ENCODE data around the gene CRYBB1. TPM values are rescaled to one million over a fixed set of nuclear protein-coding genes. Genes with fewer than 3 reads are reported as not detected.

Gene CRYBB1
- total RNA-seq, 1 donor from 2014 or later = not detected

DNA sequence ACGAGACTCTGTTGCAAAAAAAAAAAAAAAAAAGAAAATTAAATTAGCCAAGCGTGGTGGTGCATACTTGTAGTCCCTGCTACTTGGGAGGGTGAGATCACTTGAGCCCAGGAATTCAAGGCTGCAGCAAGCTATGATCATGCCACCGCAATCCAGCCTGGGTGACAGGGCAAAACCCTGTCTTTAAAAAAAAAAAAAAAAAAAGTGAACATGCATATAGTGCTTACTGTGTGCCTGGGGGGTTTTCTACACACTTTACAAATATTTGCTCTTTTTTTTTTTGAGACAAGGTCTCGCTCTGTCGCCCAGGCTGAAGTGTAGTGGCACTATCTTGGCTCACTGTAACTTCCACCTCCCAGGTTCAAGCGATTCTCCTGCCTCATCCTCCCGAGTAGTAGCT lies 40.7 kb downstream of the CRYBB1 start:
- intact Hi-C loops (cut with micrococcal nuclease) = no loop called here
- H3K4me1 Mint-ChIP-seq (ENCODE audit: low read depth) = peaks cover 31% of the 10 kb centered on the region
- H3K9me3 Mint-ChIP-seq = no peaks in the 10 kb centered on the region
- no peak overlapping the region for H3K27ac Mint-ChIP-seq
- H3K4me3 Mint-ChIP-seq (ENCODE audit: low read depth) = no peak overlapping the region
- no peaks in the 10 kb centered on the region for H3K27me3 Mint-ChIP-seq (ENCODE audit: low read depth)
- peaks cover 10% of the 10 kb centered on the region for H3K36me3 Mint-ChIP-seq (ENCODE audit: low read depth)
- no peak for DNase-seq (ENCODE audit: low spot score)

- Mint-ChIP-seq H3K36me3 (ENCODE audit: low read depth) (peaks cover 8% of the 10 kb centered on the region), H3K4me1 (ENCODE audit: low read depth) (peaks cover 28% of the 10 kb centered on the region), H3K4me3 (ENCODE audit: low read depth) (no peak overlapping the region), H3K27ac (no peak overlapping the region), H3K27me3 (ENCODE audit: low read depth) (no peaks in the 10 kb centered on the region), H3K9me3 (no peaks in the 10 kb centered on the region)
- intact Hi-C loops (cut with micrococcal nuclease) = no loop called here
- DNase-seq (ENCODE audit: low spot score) = no peak
Measured at GRCh38 chr22:26576026-26576680, 41.7 kb downstream of the CRYBB1 start.

DNA sequence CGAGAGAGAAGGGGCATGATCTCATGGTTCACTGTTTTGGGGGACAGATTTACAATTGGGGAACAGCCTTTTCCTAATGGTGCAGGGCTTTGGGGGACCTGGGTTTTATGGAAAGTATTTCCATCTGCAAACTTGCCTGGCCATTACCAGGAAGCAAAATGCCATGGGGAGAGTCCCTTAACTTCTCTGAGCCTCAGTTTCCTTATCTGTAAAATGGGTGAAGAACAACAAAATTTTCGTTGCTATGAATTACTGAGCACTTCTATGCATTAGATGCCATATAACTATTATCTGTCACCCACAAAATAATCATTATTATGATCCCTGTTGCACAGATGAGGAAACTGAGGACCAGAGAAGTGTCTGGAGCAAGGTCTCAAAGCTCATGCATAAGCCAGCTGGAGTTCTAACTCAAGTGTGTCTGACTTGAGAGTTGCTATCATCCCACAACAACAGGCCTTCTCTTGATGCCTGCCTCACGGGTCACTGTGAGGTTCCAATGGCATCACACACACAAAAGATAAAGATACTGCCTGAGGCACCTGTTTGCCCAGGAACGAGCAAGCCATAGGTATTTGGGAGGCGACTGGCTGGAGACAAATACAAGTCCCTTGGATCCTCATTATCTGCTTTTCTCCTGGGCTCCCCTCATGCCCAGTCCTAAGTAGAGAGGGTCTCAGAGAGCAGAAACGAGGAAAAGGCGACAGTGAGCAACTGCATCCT lies 43.7 kb downstream of the CRYBB1 start:
- H3K4me3 Mint-ChIP-seq (ENCODE audit: low read depth) = no peak overlapping the region
- H3K9me3 Mint-ChIP-seq = no peaks in the 10 kb centered on the region
- peaks cover 3% of the 10 kb centered on the region for H3K36me3 Mint-ChIP-seq (ENCODE audit: low read depth)
- no peaks in the 10 kb centered on the region for H3K27me3 Mint-ChIP-seq (ENCODE audit: low read depth)
- no peak overlapping the region for H3K27ac Mint-ChIP-seq
- H3K4me1 Mint-ChIP-seq (ENCODE audit: low read depth) = peaks cover 13% of the 10 kb centered on the region
- intact Hi-C loops (cut with micrococcal nuclease) = no loop called here
- no peak for DNase-seq (ENCODE audit: low spot score)

DNA sequence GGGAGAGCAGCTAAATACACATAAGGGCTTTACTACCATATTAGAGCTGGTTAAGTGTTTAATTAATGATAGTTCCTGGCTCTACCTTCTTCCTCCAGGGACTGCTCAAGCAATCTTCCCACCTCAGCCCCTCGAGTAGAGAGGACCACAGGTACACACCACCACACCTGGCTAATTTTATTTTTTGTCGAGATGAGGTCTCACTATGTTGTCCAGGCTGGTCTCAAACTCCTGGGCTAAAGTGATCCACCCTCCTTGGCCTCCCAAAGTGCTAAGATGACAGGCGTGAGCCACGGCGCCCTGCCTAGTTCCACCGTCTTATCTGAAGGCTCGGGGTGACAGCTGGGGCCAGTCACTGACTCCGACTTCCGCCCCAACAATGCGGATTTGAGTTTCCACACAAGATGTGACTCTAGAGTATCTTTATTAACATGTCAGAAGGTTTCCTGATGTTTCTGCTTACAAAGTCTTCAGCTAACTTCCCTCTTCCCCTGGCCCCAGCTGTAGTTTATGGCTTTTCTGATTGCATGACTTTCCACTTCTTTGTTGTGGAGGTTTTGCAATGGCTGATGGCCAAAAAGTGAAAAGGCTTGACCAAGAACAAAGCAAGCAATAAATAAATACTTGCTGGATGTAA lies 44.7 kb downstream of the CRYBB1 start:
- H3K27ac Mint-ChIP-seq = no peak overlapping the region
- no peaks in the 10 kb centered on the region for H3K27me3 Mint-ChIP-seq (ENCODE audit: low read depth)
- intact Hi-C loops (cut with micrococcal nuclease) = no loop called here
- H3K4me3 Mint-ChIP-seq (ENCODE audit: low read depth) = no peak overlapping the region
- no peaks in the 10 kb centered on the region for H3K9me3 Mint-ChIP-seq
- peaks cover 3% of the 10 kb centered on the region for H3K36me3 Mint-ChIP-seq (ENCODE audit: low read depth)
- peaks cover 10% of the 10 kb centered on the region for H3K4me1 Mint-ChIP-seq (ENCODE audit: low read depth)
- DNase-seq (ENCODE audit: low spot score) = no peak

GRCh38 chr22:26570864-26571525 lies 46.8 kb downstream of the CRYBB1 start:
- H3K4me3 Mint-ChIP-seq (ENCODE audit: low read depth) = no peak overlapping the region
- DNase-seq (ENCODE audit: low spot score) = no peak

DNA sequence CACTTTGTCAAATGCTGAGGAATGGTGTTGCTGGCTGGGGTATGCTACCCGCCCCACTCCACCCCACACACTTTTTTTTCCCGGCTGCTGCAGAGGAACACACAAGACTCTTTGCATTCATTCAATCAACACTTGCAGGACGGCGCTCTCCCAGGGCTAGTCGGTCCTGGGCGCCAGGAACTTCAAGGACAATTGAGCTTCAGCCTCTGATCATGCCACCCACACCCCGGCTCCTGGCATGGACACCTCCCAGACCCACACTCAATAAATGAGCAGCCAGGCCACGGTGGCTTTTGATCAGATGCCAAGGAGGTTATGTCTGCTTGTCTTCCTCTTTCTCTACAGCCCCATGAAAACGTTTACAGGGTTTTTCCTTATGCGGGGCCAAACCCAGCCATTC lies 47.7 kb downstream of the CRYBB1 start:
- no peak for DNase-seq (ENCODE audit: low spot score)
- no peak overlapping the region for H3K4me3 Mint-ChIP-seq (ENCODE audit: low read depth)
- H3K27me3 Mint-ChIP-seq (ENCODE audit: low read depth) = no peaks in the 10 kb centered on the region
- H3K27ac Mint-ChIP-seq = no peak overlapping the region
- peaks cover 10% of the 10 kb centered on the region for H3K4me1 Mint-ChIP-seq (ENCODE audit: low read depth)
- H3K9me3 Mint-ChIP-seq = no peaks in the 10 kb centered on the region
- H3K36me3 Mint-ChIP-seq (ENCODE audit: low read depth) = no peaks in the 10 kb centered on the region
- intact Hi-C loops (cut with micrococcal nuclease) = no loop called here

More at GRCh38 chr22:26570864-26571525, 46.8 kb downstream of the CRYBB1 start:
- intact Hi-C loops (cut with micrococcal nuclease) = no loop called here
- Mint-ChIP-seq H3K4me1 (ENCODE audit: low read depth) (peaks cover 10% of the 10 kb centered on the region), H3K27ac (no peak overlapping the region), H3K27me3 (ENCODE audit: low read depth) (no peaks in the 10 kb centered on the region), H3K9me3 (no peaks in the 10 kb centered on the region), H3K36me3 (ENCODE audit: low read depth) (no peaks in the 10 kb centered on the region)

DNA sequence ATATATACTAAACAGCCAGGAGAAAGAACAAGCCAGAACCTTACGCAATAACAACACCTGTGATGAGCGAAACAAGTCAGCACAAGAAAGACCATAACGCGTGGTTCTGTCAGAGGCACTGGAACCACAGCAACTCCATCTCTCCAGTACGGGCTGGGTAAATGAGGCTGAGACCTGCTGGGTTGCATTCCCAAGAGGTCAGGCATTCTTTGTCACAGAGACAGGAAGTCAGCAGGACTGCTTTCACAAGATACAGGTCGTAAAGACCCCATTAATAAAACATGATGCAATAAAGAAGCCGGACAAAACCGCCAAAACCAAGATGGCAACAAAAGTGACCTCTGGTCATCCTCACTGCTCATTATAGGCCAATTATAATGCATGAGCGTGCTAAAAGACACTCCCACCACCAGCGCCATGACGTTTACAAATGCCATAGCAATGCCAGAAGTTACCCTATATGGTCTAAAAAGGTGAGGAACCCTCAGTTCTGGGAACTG lies 49.6 kb downstream of the CRYBB1 start:
- no peaks in the 10 kb centered on the region for H3K9me3 Mint-ChIP-seq
- H3K36me3 Mint-ChIP-seq (ENCODE audit: low read depth) = peaks cover 3% of the 10 kb centered on the region
- no peak for DNase-seq (ENCODE audit: low spot score)
- peaks cover 6% of the 10 kb centered on the region for H3K4me1 Mint-ChIP-seq (ENCODE audit: low read depth)
- H3K27ac Mint-ChIP-seq = no peak overlapping the region
- H3K27me3 Mint-ChIP-seq (ENCODE audit: low read depth) = no peaks in the 10 kb centered on the region
- H3K4me3 Mint-ChIP-seq (ENCODE audit: low read depth) = no peak overlapping the region
- intact Hi-C loops (cut with micrococcal nuclease) = no loop called here

DNA sequence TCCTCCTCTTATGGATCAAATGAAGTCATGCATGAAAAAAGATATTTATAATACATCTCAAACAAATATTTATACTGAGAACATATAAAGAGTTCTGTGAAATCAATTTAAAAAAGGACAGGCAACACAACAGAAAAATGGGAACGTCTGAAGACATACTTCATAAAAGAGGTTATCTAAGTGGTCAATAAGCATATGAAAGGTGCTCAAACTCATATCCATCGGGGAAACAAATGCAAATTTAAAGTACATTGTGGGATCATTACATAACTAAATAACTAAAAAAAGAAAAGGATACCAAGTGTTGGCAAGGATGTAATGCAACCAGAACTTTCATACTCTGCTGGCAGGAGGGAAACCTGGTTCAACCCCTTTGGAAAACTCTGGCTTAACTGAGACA lies 50.2 kb downstream of the CRYBB1 start:
- peaks cover 3% of the 10 kb centered on the region for H3K36me3 Mint-ChIP-seq (ENCODE audit: low read depth)
- no peak overlapping the region for H3K27ac Mint-ChIP-seq
- H3K4me3 Mint-ChIP-seq (ENCODE audit: low read depth) = no peak overlapping the region
- peaks cover 6% of the 10 kb centered on the region for H3K4me1 Mint-ChIP-seq (ENCODE audit: low read depth)
- no peak for DNase-seq (ENCODE audit: low spot score)
- no peaks in the 10 kb centered on the region for H3K27me3 Mint-ChIP-seq (ENCODE audit: low read depth)
- intact Hi-C loops (cut with micrococcal nuclease) = no loop called here
- no peaks in the 10 kb centered on the region for H3K9me3 Mint-ChIP-seq

GRCh38 chr22:26566994-26567393 lies 50.8 kb downstream of the CRYBB1 start:
- intact Hi-C loops (cut with micrococcal nuclease) = no loop called here
- Mint-ChIP-seq H3K27me3 (ENCODE audit: low read depth) (no peaks in the 10 kb centered on the region), H3K9me3 (no peaks in the 10 kb centered on the region), H3K4me3 (ENCODE audit: low read depth) (no peak overlapping the region), H3K27ac (no peak overlapping the region), H3K36me3 (ENCODE audit: low read depth) (peaks cover 3% of the 10 kb centered on the region), H3K4me1 (ENCODE audit: low read depth) (peaks cover 6% of the 10 kb centered on the region)
- DNase-seq (ENCODE audit: low spot score) = no peak

DNA sequence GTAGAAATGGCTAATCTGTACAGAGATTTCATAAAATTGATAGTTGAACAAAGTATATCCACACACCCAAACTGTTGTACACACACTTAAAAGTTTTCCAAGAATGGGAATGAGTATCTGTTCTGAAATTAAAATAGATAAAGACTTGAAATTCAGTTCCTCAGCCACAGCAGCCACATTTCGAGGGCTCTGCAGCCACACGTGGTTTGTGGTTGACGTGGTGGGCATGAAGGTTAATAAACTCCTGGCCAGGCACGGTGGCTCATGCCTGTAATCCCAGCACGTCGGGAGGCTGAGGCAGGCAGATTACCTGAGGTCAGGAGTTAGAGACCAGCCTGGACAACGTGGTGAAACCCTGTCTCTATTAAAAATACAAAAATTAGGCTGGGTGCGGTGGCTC lies 51.9 kb downstream of the CRYBB1 start:
- no peak for DNase-seq (ENCODE audit: low spot score)
- H3K4me1 Mint-ChIP-seq (ENCODE audit: low read depth) = peaks cover 6% of the 10 kb centered on the region
- H3K9me3 Mint-ChIP-seq = no peaks in the 10 kb centered on the region
- no peak overlapping the region for H3K4me3 Mint-ChIP-seq (ENCODE audit: low read depth)
- intact Hi-C loops (cut with micrococcal nuclease) = no loop called here
- H3K27ac Mint-ChIP-seq = no peak overlapping the region
- peaks cover 3% of the 10 kb centered on the region for H3K36me3 Mint-ChIP-seq (ENCODE audit: low read depth)
- H3K27me3 Mint-ChIP-seq (ENCODE audit: low read depth) = no peaks in the 10 kb centered on the region

- Mint-ChIP-seq H3K4me1 (ENCODE audit: low read depth) (peaks cover 2% of the 10 kb centered on the region), H3K36me3 (ENCODE audit: low read depth) (peaks cover 3% of the 10 kb centered on the region), H3K27me3 (ENCODE audit: low read depth) (no peaks in the 10 kb centered on the region), H3K27ac (no peak overlapping the region), H3K4me3 (ENCODE audit: low read depth) (no peak overlapping the region), H3K9me3 (no peaks in the 10 kb centered on the region)
- intact Hi-C loops (cut with micrococcal nuclease) = no loop called here
- DNase-seq (ENCODE audit: low spot score) = no peak
Measured at GRCh38 chr22:26565181-26565580, 52.6 kb downstream of the CRYBB1 start.

DNA sequence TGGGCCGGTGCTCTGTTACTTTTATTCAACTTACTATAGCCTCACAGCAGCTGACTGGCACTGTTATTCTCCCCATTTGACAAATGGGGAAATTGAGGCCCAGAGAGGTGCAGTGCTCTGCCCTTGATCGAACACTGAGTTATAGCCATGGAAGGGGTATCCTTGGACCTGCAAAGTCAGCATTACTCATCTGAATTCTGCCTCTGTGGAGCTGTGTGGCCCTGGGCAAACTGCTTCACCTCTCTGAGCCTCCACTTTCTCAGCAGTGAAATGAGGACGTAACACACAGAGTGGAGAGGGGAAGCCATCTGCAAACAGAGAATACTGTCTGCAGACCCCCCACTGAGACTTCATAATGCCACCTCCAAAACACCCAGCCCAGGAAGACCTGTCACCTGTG lies 53.2 kb downstream of the CRYBB1 start:
- Mint-ChIP-seq H3K9me3 (no peaks in the 10 kb centered on the region), H3K4me3 (ENCODE audit: low read depth) (no peak overlapping the region), H3K4me1 (ENCODE audit: low read depth) (no peaks in the 10 kb centered on the region), H3K27me3 (ENCODE audit: low read depth) (no peaks in the 10 kb centered on the region), H3K27ac (no peak overlapping the region), H3K36me3 (ENCODE audit: low read depth) (peaks cover 3% of the 10 kb centered on the region)
- intact Hi-C loops (cut with micrococcal nuclease) = no loop called here
- DNase-seq (ENCODE audit: low spot score) = no peak

DNA sequence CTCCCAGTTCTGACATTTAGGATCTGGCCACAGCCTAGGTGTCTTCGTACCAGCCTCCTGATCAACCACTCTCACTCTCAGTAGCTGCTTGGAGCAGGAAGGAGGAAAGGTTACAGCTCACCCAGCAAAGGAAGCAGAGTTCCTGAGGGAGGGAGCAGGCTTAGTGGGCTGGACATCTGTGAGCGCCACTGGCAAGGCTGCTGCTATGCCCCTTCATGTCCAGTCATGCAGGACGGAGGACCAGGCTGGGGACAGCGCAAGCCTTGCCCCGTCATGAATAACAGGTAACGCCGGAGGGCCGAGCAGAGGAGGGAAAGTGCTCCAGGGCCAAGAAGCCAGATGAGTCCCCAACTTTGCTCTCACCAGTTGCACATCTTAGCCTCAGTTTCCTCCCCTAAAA lies 53.6 kb downstream of the CRYBB1 start:
- Mint-ChIP-seq H3K27ac (no peak overlapping the region), H3K9me3 (no peaks in the 10 kb centered on the region), H3K4me1 (ENCODE audit: low read depth) (no peaks in the 10 kb centered on the region), H3K36me3 (ENCODE audit: low read depth) (peaks cover 3% of the 10 kb centered on the region), H3K4me3 (ENCODE audit: low read depth) (no peak overlapping the region), H3K27me3 (ENCODE audit: low read depth) (no peaks in the 10 kb centered on the region)
- intact Hi-C loops (cut with micrococcal nuclease) = no loop called here
- DNase-seq (ENCODE audit: low spot score) = no peak

All from activated T-helper 2 cell treated with anti-CD3 and anti-CD28 coated beads, Interferon-gamma antibody, Interleukin-2, Interleukin-4, amounts not matched to agents 10 μg/mL and 5 μg/mL and 100 μg/mL, durations not matched to agents 14 hours and 24 hours and 36 hours (primary cell).